NAMALWA (cell line): Measurements from ENCODE around the gene SFMBT2.

Experiments used
- DNase-seq: peaks from one replicate; pipeline ENCODE4 v3.0.0-alpha.2; 2015; ENCODE audit warnings: low spot score

Gene SFMBT2

GRCh38 chr10:7425691-7426090 is 14.9 kb upstream of the SFMBT2 start:
- no peak for DNase-seq

- no peak for DNase-seq
These were observed 14.1 kb upstream of the SFMBT2 start for GRCh38 chr10:7424919-7425318.

DNA sequence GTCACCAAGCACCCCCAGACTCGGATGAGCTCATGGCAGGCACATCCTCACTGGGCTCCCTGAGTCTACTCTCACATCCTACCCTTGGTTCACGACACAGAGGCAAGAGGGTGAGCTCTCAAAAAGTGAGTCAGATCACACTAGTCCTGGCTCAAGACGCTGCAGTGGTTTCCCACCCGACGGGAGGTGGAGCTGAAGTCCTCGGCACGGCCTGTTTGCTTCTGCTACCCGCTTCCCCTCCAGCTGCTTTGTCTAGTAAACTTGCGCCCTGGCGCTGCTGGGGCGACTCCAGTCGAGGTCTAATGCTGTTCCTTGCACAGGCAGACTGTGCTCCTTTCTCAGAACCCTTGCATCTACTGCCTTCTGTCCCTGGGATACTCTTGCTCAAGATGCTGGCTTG is 13.5 kb upstream of the SFMBT2 start:
- DNase-seq = no peak

DNA sequence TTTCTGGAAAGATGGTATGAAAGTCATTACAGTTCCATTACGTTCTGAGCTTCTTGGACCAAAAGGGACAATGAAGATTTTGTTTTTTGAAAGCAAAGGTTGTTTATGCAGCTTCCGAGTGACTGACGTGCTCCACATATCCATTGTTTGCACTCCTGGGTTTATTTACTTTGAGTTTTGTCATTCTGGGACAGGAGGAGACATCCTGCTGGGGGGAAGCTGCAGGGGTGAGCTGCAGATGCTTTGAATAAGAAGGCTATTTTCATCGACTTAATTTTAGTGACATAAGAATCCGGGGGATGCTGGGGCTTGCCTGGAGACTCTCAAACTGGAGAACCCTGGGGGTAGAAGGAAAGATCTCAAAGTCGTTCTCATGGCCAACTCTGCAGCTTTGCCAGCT is 12.7 kb upstream of the SFMBT2 start:
- DNase-seq = no peak

DNA sequence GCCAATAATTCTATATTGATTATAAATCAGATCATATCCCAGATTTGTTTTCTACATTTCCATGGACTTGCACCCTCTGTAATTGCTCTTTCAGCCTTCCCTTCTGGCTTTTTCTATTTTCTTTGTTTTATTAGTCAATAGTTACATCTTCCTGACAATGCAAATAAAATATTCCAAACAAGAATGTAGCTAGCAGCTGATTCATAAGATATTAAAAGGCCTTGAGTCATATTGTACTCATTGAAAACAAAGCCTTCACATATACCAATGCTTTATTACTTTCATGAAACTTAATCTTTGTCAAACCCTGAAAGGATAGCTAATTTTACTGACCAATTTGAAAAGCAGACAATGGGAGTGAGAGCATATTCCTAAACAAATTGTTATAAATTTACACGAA is 10.7 kb upstream of the SFMBT2 start:
- no peak for DNase-seq

GRCh38 chr10:7419998-7420397 is 9.2 kb upstream of the SFMBT2 start:
- DNase-seq = no peak

DNA sequence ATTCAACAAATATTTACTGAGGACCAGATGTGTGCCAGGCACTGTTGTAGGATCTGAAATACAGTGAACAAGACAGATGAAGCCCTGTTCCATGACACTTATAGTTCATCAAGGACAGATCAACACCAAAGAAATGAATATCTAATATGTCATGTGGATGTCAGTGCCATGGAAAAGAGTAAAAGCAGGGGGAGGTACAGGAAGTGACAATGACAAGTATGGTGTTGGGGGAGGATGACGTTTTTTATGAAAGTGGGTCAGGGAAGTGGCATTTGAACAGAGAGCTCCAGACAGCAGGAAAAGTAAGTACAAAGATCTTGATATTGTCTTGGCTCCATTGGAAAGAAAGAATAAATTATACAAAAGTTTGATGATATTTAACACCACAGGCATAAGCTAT is 7.0 kb upstream of the SFMBT2 start:
- no peak for DNase-seq

GRCh38 chr10:7417103-7417623 is 6.3 kb upstream of the SFMBT2 start:
- DNase-seq = peak; percentile 66

GRCh38 chr10:7414766-7415165 is 3.9 kb upstream of the SFMBT2 start:
- no peak for DNase-seq

GRCh38 chr10:7412928-7413282 is 2.1 kb upstream of the SFMBT2 start:
- no peak for DNase-seq

DNA sequence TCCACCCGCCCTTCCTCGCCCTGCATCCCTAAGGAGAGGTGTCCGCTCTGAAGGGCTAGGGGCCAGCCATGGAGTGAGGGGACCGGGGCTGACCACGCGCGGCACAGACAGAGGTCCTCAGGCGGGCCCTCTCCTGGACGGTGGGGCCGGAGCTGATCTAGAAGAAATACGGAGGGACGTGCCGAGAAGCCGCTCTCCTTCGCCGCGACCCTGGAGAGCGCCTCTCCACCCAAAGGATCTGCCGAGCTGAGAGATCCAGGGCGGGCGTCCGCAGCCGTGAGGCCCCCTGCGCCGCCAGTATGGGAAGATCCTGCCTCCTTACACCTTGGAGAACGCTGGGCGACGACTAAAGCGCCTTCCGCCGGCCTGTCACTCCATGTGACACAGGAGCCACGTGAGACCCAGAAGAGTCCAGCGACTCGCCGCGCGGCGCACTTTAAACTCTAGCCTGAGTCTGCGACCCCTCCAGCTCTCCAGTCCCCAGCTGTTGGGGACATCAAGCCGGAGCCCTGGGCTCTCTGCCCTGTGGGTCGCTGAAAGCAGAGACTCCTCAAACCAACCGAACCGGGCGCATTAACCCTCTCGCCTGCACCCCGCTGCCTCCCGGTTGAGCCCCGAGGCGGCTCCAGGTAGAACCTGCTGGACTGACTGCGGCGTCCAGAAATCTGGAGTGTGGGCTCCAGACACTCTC is 1.5 kb upstream of the SFMBT2 start:
- no peak for DNase-seq

DNA sequence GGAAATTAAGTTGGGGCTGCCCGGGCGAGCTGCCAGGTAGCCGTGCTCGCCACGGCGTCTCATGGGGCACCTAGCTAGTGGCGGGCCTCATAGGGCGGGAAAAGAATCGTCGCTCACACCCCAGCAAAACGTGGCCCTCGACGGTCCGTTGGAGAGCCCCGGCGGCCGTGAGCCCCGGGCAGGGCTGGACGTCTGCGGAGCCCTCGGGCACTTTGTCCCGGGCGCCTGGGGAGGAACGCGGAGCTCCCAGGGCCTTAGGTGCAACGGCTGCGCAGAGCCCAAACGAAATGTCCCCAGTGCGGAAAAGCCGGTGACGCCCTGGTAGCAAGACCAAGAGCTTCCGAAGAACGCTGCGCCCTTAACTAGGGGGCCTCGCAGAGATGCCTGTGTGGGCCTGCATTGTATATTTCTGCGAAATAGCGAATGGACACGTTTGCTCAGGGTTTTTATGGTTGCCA is 866 bp upstream of the SFMBT2 start:
- no peak for DNase-seq

DNA sequence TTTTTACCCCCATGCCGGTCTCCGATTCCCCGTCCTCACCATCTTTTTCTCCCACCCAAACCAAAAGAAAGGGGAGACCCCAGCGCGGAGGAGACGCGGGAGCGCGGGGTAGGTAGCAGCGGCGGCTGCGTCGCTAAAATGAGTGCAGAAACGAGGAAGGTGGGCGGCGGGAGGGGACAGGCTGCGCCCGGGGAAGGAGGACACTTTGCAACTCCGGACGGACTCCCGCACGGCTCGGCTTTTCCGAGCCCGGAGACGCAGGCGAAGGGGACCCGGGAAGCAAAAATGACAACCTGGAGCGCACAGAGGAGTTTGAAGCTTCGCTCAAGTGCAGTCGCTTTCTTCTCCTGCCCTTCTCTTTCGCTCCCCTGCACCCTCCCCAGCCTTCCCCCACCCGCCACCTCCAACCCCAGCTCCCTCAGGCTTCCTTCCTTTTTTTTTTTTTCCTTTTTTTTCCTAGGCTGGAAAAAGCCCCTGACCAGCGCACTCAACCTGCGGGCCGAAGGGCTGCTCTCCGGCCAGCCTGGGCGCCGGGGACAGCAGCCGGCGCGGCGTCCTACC is 453 bp downstream of the SFMBT2 start:
- peak; percentile 47 for DNase-seq

GRCh38 chr10:7409732-7410168 is 1.1 kb downstream of the SFMBT2 start:
- peak; percentile 25 for DNase-seq

DNA sequence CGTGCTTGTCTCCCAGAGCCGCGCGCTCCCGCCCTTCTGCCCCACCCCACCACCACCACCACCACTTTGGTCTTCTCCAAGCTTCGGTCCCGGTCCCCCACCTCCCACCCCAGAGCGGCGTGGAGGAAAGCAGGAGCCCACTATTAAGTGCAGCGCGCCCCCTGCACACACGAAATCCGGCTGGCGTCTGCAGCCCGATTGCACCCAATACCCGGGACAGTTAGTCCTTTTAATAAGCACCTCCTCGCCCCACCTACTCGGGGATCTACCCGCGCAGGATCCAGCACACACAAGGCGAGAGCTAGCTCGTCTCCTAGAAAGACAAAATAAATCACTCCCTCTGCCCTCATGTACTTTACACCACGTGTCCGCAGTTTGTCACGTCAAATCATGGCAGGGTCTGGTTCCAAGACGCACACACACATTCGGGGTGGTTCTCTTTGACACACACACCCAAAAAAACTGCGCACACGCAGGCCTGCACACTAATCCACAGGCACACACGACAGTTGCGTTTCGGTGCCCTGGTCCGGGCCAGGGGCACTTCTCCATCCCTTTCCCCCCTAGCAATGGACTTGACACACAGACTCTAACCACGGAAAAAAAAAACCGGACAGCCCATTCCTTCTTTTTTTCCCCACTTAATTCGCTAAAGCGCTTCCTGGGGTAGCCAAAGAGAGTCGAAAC is 1.6 kb downstream of the SFMBT2 start:
- peak; percentile 81 for DNase-seq

DNA sequence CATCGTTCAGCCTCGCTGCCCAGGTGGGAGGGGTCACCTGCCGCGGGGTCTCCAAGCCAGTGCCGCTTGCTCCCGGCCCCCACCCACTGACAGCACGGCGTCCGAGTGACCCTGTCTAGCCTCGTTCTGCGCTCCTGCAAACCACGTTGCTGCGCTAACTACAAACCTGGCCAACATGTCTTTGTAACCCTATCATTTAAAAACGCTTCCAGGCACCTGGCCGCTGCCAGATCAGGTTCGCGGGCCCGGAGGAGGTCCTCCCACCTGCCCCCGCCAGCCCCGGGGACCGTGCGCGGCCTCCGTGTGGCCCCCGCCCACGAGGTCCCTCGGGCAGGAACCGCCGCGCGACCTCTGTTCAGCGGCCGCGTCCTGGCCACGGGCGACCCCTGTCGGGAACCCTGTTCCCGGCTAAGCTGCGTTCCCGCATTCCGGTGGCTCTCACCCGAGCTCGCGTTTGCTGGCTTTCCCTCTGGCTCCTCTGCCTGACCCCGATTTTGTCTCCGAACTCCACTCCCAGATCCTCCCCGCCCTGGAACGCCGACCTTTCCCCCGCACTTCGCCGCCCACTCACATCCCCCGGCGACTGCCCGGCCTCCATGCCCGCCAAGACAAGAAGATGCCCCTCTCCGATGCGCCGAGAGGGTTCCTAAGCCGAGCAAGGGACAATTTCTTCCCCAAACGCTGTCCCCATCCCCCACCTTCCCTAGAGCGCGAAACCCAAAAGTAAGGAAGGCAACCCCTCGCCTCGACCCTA is 2.4 kb downstream of the SFMBT2 start:
- peak; percentile 33 for DNase-seq

DNA sequence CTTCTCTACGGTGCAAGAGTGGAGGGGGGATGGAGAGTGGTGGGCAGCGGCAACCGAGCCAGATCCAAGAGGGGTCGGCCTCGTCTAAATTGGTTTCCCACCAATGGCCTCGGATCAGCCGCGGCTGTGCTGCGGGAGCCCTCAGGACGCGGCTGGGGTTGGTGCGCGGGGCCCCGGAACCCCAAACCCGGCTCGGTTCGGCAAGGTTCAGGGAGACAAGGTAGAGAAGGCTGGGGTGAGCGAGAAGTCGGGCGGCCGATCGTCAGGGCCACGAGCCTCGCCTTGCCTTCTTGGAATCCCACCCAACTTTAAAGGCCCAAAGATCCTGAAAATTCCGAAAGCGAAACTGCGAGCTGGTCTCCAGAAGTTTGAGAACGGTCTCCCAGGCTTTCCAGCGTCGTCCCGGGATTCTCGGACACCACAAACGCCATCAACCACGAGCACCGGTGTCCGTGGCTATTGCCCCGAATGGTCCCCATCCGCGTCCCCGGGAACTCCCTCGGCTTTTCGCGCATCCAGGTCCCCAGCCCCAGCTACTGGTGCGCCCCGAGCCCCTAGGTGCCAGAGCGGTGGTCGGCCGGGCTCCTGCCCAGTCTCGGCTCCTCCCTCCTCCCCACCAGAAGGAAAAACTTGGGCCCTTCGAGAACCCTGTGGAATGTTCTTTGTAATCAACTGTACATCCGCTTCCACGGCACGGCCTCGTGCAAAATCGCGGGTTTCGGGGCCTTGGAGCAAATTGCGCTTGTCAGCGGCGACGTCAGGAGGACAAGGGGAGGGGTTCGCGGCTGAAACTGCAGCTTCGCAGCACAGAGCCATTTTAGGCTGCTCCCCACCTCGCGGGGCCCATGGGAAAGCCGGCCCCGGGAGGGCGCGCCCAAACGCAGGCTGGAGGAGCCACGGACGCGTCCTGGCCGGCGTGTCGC is 3.2 kb downstream of the SFMBT2 start:
- DNase-seq = no peak

DNA sequence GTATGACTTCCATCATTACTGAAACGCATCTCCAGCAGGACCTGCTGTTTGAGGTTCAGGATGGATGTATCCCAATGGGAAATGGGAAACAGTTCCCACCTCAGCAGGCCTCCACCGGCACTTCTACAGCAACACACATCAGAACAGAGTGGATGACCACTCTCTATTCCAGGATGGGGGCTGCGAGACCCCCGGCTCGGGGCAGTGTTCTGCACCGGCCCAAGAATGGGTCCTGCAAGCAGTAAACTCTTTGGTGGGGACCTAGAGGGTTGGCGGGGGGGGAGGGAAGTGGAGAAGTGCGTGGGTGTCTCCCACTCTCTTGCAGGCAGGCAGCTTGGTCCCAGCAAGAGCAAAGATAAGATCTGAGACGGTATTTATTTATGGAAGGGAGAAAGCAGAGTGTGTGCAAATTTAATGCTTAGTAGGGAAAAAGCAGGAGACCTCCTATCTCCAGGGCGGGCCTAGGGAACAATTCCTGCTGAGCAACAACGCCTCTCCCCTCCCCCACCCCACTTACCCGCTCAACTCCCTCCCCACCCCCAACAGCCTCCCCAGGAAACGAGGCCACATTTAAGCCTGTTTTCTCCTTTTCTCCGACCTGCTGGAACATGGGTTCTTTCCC is 4.0 kb downstream of the SFMBT2 start:
- no peak for DNase-seq

- no peak for DNase-seq
These were observed 5.2 kb downstream of the SFMBT2 start for GRCh38 chr10:7405637-7406036.

- DNase-seq = no peak
These were observed 7.2 kb downstream of the SFMBT2 start for GRCh38 chr10:7403620-7404019.

GRCh38 chr10:7401782-7402181 is 9.1 kb downstream of the SFMBT2 start:
- DNase-seq = no peak
